WTC11 (cell line): ENCODE measurements around the gene IRX2. TPM values are rescaled to one million over a fixed set of nuclear protein-coding genes. Genes with fewer than 3 reads are reported as not detected.

Experiments used
- ATAC-seq: fragments of 200-7000 bp; cut with Tn5 transposase; 2 replicates; pipeline ENCODE4 v1.10.0; 2021; ENCODE audit warnings: mild to moderate bottlenecking, moderate library complexity
- CTCF ChIA-PET: fragments of 300-600 bp; sonication (Branson Sonifier 250); formaldehyde crosslinking; loops from one replicate; lab custom pipeline; 2021; ENCODE audit warnings: antibody characterized with exemption; lab: Charles Lee
- POLR2A ChIA-PET: fragments of 350-600 bp; sonication (Branson Sonifier 250); formaldehyde crosslinking; loops from one replicate; lab custom pipeline; 2021; ENCODE audit warnings: antibody characterized with exemption; lab: Charles Lee
- DNase-seq: peaks from one replicate; pipeline ENCODE4 v3.0.0; 2021; ENCODE audit warnings: low spot score
- H3K27ac Mint-ChIP-seq: 2 replicates; pipeline ENCODE4 v1.8.0; 2021; ENCODE audit warnings: mixed read lengths
- H3K27me3 Mint-ChIP-seq: 2 replicates; pipeline ENCODE4 v1.8.0; 2021; ENCODE audit warnings: low read depth, mild to moderate bottlenecking, moderate library complexity, mixed read lengths
- H3K36me3 Mint-ChIP-seq: 2 replicates; pipeline ENCODE4 v1.8.0; 2021; ENCODE audit warnings: mixed read lengths
- H3K4me1 Mint-ChIP-seq: 2 replicates; pipeline ENCODE4 v1.8.0; 2022; ENCODE audit warnings: mixed read lengths
- H3K4me3 Mint-ChIP-seq: 2 replicates; pipeline ENCODE4 v1.8.0; 2021; ENCODE audit warnings: mild to moderate bottlenecking, moderate library complexity, mixed read lengths
- H3K9me3 Mint-ChIP-seq: 2 replicates; pipeline ENCODE4 v1.8.0; 2021; ENCODE audit warnings: mixed read lengths
- ATF3 ChIP-seq: sonication (generic); formaldehyde crosslinking; conservative IDR thresholded peaks from 2 replicates; pipeline ENCODE4 v1.8.1; 2022; ENCODE audit warnings: mild to moderate bottlenecking, missing genetic modification reagents
- CBFB ChIP-seq: sonication (generic); formaldehyde crosslinking; IDR thresholded peaks from 2 replicates; pipeline ENCODE4 v1.8.1; 2022; ENCODE audit warnings: mild to moderate bottlenecking, low read depth, missing genetic modification reagents
- CREB1 ChIP-seq: sonication (generic); formaldehyde crosslinking; IDR thresholded peaks from 2 replicates; pipeline ENCODE4 v1.8.0; 2023; ENCODE audit warnings: mild to moderate bottlenecking, missing genetic modification reagents
- CREM ChIP-seq: sonication (generic); formaldehyde crosslinking; IDR thresholded peaks from 2 replicates; pipeline ENCODE4 v1.8.1; 2022; ENCODE audit warnings: mild to moderate bottlenecking, missing genetic modification reagents, moderate library complexity
- CTCF ChIP-seq: fragments of 200-600 bp; IDR thresholded peaks from 2 replicates; pipeline ENCODE4 v1.8.0; 2022; ENCODE audit warnings: antibody characterized with exemption
- ELF4 ChIP-seq: sonication (generic); formaldehyde crosslinking; IDR thresholded peaks from 2 replicates; pipeline ENCODE4 v1.8.1; 2022; ENCODE audit warnings: low read depth, mild to moderate bottlenecking, moderate library complexity, missing genetic modification reagents
- ESRRA ChIP-seq: sonication (generic); formaldehyde crosslinking; IDR thresholded peaks from 2 replicates; pipeline ENCODE4 v1.8.1; 2022; ENCODE audit warnings: mild to moderate bottlenecking, missing genetic modification reagents, borderline replicate concordance
- FOXK1 ChIP-seq: sonication (generic); formaldehyde crosslinking; IDR thresholded peaks from 2 replicates; pipeline ENCODE4 v1.8.0; 2022; ENCODE audit warnings: mild to moderate bottlenecking, moderate library complexity, missing genetic modification reagents
- FOXP4 ChIP-seq: sonication (generic); formaldehyde crosslinking; IDR thresholded peaks from 2 replicates; pipeline ENCODE4 v1.8.0; 2022; ENCODE audit warnings: mild to moderate bottlenecking, missing genetic modification reagents
- GRHL2 ChIP-seq: fragments of 250-450 bp; sonication (Bioruptor Pico); IDR thresholded peaks from 2 replicates; pipeline ENCODE4 v1.8.0; 2022; ENCODE audit warnings: mild to moderate bottlenecking, moderate library complexity; ENCODE audit not compliant: insufficient replicate concordance, severe bottlenecking
- JUN ChIP-seq: sonication (generic); formaldehyde crosslinking; IDR thresholded peaks from 2 replicates; pipeline ENCODE4 v1.8.0; 2023; ENCODE audit warnings: mild to moderate bottlenecking, missing genetic modification reagents
- MAX ChIP-seq: sonication (generic); formaldehyde crosslinking; IDR thresholded peaks from 2 replicates; pipeline ENCODE4 v1.8.0; 2022; ENCODE audit warnings: mild to moderate bottlenecking, missing genetic modification reagents
- MLX ChIP-seq: sonication (generic); formaldehyde crosslinking; IDR thresholded peaks from 2 replicates; pipeline ENCODE4 v1.8.1; 2023; ENCODE audit warnings: mild to moderate bottlenecking, missing genetic modification reagents, moderate library complexity
- NR2C2 ChIP-seq: sonication (generic); formaldehyde crosslinking; IDR thresholded peaks from 2 replicates; pipeline ENCODE4 v1.8.0; 2022; ENCODE audit warnings: mild to moderate bottlenecking, missing genetic modification reagents
- SOX15 ChIP-seq: fragments of 250-450 bp; sonication (Bioruptor Pico); IDR thresholded peaks from 2 replicates; pipeline ENCODE4 v1.9.0; 2021; ENCODE audit warnings: mild to moderate bottlenecking
- ZBTB43 ChIP-seq: sonication (generic); formaldehyde crosslinking; IDR thresholded peaks from 2 replicates; pipeline ENCODE4 v1.8.1; 2023; ENCODE audit warnings: mild to moderate bottlenecking, missing genetic modification reagents
- ZNF138 ChIP-seq: sonication (generic); formaldehyde crosslinking; conservative IDR thresholded peaks from 2 replicates; pipeline ENCODE4 v1.8.1; 2022; ENCODE audit warnings: mild to moderate bottlenecking, moderate library complexity, missing genetic modification reagents
- ZNF219 ChIP-seq: sonication (generic); formaldehyde crosslinking; IDR thresholded peaks from 2 replicates; pipeline ENCODE4 v1.8.0; 2023; ENCODE audit warnings: missing genetic modification reagents, mild to moderate bottlenecking, borderline replicate concordance
- ZNF263 ChIP-seq: sonication (generic); formaldehyde crosslinking; IDR thresholded peaks from 2 replicates; pipeline ENCODE4 v1.8.1; 2022; ENCODE audit warnings: low read depth, mild to moderate bottlenecking, moderate library complexity, missing genetic modification reagents
- ZNF317 ChIP-seq: sonication (generic); formaldehyde crosslinking; IDR thresholded peaks from 2 replicates; pipeline ENCODE4 v1.8.1; 2023; ENCODE audit warnings: low read depth, mild to moderate bottlenecking, moderate library complexity, missing genetic modification reagents, borderline replicate concordance
- ZNF416 ChIP-seq: fragments of 250-450 bp; sonication (Bioruptor Pico); IDR thresholded peaks from 2 replicates; pipeline ENCODE4 v1.9.0; 2021; ENCODE audit warnings: mild to moderate bottlenecking, inconsistent platforms
- ZNF512 ChIP-seq: sonication (generic); formaldehyde crosslinking; IDR thresholded peaks from 2 replicates; pipeline ENCODE4 v1.8.1; 2022; ENCODE audit warnings: missing genetic modification reagents, borderline replicate concordance
- ZSCAN18 ChIP-seq: fragments of 250-450 bp; sonication (Bioruptor Pico); IDR thresholded peaks from 2 replicates; pipeline ENCODE4 v2.1.2; 2022; ENCODE audit warnings: mild to moderate bottlenecking, moderate library complexity
- total RNA-seq: library from RNA; stranded (reverse); gene quantifications from 3 replicates; pipeline ENCODE4 v1.2.3, GENCODE V29; 2021

Gene IRX2
- total RNA-seq, 1 experiment from 2014 or later = 63.2 TPM

- POLR2A ChIA-PET = no interaction called here
- ATAC-seq = no peak
- H3K27me3 Mint-ChIP-seq = no peaks in the 10 kb centered on the region; the same call in 1 of the 2 replicates
- H3K4me3 Mint-ChIP-seq = no peak overlapping the region
- TF ChIP-seq CTCF (no peak), JUN (CRISPR knock-in tag) (no peak), ZNF317 (CRISPR knock-in tag) (no peak), SOX15 (CRISPR knock-in tag) (no peak), GRHL2 (no peak), CREM (no peak), ATF3 (no peak), ZNF512 (CRISPR knock-in tag) (no peak), CBFB (no peak), ELF4 (no peak), CREB1 (CRISPR knock-in tag) (no peak), FOXK1 (CRISPR knock-in tag) (no peak)
- TF ChIP-seq, all 79 proteins: peak for 0
- no peak overlapping the region for H3K27ac Mint-ChIP-seq
- H3K36me3 Mint-ChIP-seq = no peaks in the 10 kb centered on the region
- CTCF ChIA-PET = no interaction called here
- H3K9me3 Mint-ChIP-seq = no peaks in the 10 kb centered on the region
- no peak for DNase-seq
- H3K4me1 Mint-ChIP-seq = no peaks in the 10 kb centered on the region
Observed at GRCh38 chr5:2724031-2724581, 27.4 kb downstream of the IRX2 start.

- ATAC-seq (no peak), DNase-seq (no peak)
- ChIA-PET POLR2A (no interaction called here), CTCF (no interaction called here)
- Mint-ChIP-seq H3K4me1 (no peaks in the 10 kb centered on the region), H3K36me3 (no peaks in the 10 kb centered on the region), H3K27me3 (no peaks in the 10 kb centered on the region; the same call in 1 of the 2 replicates), H3K4me3 (no peak overlapping the region), H3K27ac (no peak overlapping the region), H3K9me3 (no peaks in the 10 kb centered on the region)
- TF ChIP-seq NR2C2 (CRISPR knock-in tag) (no peak), ZNF263 (CRISPR knock-in tag) (no peak), ESRRA (CRISPR knock-in tag) (no peak), GRHL2 (no peak), ZNF219 (CRISPR knock-in tag) (no peak), MLX (CRISPR knock-in tag) (no peak), ZBTB43 (CRISPR knock-in tag) (no peak), ZNF416 (no peak), FOXP4 (CRISPR knock-in tag) (no peak), MAX (no peak), ZSCAN18 (no peak), ZNF512 (CRISPR knock-in tag) (no peak), ZNF138 (CRISPR knock-in tag) (no peak)
Observed at GRCh38 chr5:2722901-2723300, 28.6 kb downstream of the IRX2 start.
